HG03045 (cell line): ENCODE measurements around the gene VMAC.
"Not testable (repeated sequence)": the region's sequence is repeated elsewhere in the genome, so short reads cannot be mapped to it uniquely, and the experiment has no call there.

Experiments
- ATAC-seq: cut with Tn5 transposase; IDR thresholded peaks from one replicate; pipeline ENCODE4 v1.9.1; 2021; ENCODE audit warnings: mild to moderate bottlenecking, moderate library complexity; ENCODE audit not compliant: unreplicated experiment

The VMAC gene

DNA sequence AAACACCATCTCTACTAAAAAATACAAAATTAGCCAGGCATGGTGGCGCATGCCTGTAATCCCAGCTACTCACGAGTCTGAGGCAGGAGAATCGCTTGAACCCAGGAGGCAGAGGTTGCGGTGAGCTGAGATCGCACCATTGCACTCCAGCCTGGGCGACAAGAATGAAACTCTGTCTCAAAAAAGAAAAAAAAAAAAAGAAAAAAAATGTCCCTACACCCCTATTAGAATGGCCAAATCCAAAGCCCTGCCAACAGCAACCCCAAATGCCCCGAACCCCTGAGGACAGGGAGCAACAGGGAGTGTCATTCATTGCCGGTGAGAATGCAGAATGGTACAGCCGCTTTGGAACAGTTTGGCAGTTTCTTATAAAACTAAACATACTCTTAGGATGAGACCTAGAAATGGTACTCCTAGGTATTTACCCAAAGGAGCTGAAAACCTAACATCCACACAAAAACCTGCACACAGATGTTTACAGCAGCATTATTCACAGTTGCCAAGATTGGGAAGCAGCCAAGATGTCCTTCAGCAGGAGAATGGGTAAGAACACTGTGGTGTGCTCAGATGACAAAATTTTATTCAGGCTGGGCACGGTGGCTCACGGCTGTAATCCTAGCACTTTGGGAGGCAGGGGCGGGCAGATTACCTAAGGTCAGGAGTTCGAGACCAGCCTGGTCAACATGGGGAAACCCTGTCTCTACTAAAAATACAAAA, 21.4 kb upstream of the VMAC start:
- ATAC-seq = not testable (repeated sequence)

DNA sequence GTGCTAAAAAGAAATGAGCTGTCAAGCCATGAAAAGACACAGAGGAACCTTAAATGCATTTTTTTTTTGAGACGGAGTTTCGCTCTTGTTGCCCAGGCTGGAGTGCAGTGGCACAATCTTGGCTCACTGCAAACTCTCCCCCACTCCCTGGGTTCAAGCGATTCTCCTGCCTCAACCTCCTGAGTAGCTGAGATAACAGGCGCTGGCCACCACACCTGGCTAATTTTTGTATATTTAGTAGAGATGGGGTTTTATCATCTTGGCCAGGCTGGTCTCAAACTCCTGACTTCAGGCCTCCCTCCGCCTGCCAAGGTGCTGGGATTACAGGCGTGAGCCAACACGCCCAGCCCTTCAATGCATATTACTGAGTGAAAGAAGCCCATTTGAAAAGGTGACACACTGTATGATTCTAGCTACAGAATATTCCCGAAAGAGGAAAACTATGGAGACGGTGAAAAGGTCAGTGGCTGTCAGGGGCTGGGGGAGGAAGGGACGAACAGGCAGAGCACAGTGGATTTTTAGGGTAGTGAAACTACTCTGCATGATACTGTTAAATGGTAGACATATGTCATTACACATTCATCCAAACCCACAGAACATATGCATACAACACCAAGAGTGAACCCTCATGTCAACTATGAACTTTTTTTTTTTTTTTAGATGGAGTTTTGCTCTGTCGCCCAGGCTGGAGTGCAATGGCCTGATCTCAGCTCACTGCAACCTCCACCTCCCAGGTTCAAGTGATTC, 20.4 kb upstream of the VMAC start:
- ATAC-seq = not testable (repeated sequence)

DNA sequence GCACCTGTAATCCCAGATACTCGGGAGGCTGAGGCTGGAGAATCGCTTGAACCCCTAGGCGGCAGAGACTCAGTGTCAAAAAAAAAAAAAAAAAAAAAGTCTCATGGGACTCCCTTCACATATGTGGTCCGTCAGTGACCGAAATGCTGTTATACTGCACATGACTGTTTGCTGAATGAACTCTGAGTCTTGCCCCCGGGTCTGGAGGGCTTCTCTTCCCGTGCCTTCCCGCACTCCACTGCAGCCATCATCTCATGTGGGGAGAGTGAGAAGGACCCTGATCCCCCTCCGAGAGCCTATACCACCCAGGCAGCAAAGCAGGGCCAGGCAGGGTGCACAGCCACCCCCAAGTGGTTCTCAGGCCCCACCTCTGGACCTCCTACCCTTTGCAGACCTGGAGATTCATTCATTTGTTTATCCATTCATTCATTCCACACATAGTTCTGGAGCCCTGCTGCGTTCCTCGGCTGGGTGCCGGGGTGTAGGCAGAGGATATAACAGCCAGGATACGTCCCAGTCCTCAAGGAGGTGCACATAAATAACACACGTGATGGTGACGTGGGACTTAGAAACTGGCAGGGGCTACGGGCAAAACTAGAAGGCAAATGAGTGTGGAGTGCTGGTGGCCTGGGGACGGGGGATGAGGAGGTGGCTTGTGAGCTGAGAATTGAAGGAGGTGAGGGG, 15.2 kb upstream of the VMAC start:
- no peak for ATAC-seq

DNA sequence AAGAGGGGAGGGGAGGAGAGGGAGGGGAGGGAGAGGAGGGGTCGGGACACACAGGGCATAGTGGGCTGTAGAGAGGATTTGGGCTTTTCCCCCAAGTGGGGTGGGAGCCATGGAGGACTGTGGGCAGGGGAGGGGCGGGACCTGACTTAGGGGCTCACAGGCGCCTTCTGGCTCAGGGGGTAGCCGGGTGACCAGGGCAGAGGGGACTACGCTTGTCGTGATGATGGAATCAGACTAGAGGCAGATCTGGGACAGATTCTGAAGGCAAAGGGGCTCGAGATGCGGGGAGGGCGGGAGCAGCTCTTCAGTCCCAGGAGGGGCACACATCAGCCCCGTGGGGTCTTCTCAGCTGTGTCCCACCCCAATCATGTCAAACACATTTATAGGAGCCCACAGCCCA, 14.6 kb upstream of the VMAC start:
- no peak for ATAC-seq

DNA sequence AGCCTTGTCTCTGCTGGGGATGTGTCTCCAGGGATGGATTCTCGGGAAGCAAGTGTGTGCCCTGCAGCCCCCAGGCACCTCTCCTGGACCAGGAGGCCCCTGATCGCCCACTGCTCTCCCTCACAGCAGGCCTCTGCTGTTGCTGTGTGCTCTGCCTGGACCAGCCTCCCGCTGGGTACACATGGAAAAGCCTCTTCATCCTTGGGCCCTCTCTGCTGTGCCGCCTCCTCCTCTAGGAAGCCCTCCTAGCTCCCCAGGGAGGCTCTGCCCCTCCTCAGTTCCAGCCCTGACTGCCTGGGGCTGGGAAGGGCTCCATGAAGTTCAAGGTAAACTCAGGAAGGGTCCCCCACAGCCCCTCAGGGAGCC, 13.1 kb upstream of the VMAC start:
- ATAC-seq = no peak

DNA sequence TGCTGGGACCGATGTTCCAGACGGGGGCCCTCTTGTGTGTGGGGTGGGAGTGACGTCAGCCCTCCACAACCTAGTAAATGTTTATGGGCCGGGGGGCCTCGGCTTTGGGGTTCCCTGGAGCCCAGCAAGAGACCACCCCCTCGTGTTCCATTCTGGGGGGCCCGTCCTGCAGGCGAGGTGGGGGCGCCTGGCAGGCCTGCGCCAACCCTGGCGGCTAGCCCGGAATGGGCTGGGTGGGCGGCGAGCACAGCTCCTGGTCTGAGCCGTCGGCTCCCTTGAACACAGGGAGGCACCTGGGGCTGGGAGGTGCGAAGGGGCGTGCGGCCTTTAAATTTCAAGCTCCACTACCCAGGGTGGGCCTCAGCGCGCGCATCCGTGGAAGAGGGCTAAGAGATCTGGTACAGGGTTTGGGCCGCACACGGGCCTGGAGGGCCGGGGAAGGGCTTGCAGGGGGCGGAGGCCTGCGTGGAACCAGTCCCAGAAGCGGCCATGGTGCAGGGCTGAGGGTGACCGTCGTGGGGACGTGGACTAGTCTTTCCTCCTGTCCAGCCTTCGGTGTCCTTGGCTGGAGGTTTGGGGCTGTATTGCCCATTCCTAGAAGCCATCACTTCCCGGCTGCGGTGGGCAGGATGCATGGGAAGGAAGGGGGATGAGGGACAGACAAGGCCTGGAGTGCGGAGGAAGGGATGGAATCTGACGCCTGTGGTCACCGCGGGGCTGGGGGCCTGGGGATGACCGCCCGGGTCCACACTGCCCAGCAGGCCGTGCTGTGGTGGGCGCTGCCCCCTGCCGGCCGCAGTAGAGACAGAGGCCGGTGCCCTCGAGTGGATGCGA, 12.5 kb upstream of the VMAC start:
- ATAC-seq = no peak

DNA sequence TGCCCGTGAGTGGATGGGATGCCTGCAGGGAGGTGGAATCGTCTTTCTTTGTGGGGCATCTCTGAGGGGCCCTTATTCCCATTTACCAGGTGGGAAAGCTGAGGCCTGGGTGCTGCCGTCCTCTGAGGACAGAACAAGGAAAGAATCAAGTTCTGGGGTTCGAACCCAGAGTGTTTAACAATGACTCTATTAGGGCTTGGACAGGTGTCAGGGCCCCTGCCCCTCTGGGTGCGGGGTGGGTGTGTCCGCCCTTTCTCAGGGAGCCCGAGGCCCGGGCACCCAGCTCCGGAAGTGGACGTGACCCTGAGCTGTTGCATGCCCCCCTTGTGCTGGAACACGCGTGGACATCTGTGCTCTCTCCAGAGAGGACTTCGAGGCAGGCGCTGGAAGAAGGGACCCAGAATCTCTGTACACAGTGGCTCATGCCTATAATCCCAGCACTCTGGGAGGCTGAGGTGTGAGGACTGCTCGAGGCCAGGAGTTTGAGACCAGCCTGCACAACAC, 11.8 kb upstream of the VMAC start:
- no peak for ATAC-seq

DNA sequence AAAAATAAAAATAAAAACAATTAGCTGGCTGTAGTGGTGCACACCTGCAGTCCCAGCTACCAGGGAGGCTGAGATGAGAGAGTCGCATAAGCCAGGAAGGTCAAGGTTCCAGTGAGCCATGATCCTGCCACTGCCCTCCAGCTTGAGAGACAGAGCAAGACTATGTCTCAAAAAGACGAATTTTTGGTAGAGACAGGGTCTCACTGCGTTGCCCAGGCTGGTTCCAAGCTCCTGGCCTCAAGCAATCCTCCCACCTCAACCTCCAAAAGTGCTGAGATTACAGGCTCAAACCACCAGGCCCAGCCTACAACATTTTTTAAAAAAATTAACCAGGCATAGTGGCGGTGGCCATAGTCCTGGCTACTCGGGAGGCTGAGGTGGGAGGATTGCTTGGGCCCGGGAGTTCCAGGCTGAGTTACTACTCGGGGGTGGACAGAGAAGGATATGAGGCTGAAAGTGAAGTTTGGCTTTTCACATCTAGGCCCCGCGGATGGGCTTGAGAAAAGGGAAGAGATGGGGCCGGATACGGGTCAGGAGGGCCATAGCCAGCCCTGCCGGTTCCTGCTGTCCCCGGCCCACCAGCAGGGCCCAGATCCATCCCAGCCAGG, 11.3 kb upstream of the VMAC start:
- no peak for ATAC-seq

DNA sequence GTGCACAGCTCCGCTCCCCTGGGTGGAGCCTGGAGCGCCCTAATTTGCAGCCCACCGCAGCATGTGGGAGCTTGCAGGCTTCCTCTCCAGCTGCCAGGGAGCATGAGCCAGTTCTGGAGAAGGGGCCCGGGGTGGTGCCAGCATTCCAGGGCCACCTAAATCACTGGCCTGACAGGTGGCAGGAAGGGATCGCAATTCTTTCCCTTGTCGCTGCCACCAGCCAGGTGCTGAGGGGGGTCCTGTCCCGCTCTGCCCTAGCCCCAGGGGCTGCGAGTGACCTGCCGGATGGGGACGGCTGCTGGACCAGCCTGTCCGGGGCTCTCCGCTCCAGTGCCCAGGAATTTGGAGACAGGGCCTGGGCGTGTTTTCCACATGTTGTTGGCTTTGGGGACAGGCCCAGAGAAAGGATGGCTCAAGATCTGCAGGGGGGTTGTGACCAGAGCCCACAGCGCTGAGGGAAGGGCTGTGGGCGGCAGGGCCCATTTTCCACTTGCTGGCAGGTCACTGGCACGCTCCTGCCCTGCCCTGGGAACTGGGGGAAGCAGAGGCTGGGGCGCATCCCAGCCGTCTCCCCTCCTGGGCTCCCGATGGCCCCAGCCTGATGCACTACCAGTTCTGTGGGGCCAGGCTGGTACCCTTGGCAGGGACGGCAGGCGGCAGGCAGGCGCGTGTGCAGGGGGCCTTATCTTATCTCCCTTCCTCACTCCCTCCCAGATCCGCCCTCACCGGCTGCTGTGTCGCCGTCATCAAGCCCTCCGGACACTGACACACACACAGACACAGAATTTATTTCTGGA, 10.6 kb upstream of the VMAC start:
- ATAC-seq = no peak

DNA sequence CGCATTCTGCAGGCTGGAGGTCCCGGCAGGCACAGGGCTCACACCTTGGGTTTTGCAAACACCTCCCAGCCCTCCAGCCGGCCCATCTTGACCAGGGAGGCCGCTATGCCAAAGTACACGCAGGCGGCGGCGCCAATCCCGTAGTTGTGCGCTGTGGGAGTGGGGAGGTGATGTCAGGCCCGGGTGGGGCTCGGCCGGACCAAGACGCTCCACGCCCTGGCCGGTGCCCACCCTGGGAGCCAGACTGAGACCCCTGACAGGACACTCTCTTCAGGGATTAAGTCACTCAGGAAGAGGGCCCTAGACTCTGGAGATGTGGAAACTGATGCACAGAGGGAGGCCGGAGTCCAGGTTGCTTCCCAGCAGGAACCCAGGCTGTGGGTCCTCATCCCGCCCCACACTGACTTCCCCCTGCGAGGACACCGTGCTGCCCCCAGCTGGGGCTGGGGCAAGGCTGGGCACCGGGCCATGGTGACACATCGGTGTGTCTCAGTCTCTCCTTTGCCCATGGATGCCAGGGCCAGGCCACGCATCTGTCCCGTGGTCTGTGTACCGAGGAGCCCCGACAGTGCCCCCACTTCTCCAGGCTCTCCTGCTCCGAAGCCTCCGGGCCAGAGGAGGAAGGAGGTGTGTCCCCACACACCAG, 9.8 kb upstream of the VMAC start:
- ATAC-seq = no peak

DNA sequence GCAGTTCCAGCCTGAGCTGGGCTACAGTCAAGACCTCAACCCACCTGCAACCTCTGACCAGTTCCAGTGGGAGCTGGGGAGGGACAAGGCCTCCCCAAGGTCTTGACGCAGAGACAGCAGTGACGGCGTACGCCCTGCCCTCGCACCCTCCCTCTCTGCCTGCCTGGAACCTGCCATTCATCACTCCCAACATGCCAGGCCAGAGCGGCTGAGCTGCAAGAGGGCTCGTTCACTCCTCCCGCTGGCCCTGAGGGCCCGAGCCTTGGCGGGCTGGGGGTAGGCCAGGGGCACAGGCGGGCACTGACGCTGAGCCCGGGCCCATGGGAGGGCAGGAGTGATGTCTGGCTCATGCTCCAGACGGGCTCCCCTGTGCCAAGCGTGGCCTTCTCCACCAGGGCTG, 9.3 kb upstream of the VMAC start:
- ATAC-seq = no peak

DNA sequence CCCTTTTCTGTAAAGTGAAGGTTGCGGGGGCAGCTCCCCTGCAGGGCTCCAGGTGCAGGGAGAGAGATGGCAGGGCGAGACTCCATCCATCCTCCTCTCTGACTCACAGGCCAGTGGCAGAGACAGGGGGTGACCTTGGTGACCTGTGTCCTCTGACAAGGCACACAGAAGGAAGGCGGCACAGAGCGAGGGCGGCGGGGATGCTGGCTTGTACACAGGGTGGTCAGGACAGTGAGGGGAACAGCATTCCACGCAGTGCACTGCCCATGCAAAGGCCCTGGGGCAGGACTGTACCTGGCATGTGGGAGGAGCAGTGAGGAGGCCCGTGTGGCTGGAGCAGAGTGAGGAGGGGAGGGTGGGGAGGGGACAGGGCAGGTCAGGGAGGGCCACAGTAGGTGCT, 8.8 kb upstream of the VMAC start:
- no peak for ATAC-seq

DNA sequence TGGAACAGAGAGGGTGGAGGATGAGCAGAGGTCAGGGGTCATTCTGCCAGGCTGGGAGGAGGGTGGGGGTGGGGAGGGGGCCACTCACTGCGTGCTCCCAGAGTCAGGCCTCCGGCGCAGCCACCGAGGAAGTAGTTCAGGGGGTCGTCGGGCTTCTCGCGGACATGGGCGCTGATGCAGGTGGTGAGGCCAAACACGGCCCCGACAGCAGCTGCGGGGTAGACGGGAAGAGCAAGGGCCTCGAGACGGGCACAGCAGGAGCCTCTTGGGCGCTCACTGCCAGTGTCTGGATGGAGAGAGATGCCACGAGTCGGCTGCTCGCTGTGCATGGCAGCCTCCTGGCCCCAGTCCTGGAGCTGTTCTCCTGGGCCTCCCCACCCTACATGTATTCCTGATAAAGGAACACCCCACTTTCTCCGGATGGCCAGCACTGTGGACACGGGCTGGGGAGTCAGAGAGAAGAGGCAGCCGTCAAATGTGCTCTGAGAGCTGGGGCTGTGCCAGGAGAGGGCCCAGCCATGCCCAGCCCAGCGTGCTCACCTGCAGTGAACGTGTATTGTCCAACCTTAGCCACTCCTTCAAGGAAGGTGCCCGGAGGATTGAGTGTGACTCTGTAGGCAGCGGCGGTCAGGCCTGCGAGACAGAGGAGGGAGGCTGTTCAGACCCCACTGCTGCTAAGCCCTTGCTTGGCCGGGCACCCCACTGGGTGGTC, 8.2 kb upstream of the VMAC start:
- no peak for ATAC-seq

DNA sequence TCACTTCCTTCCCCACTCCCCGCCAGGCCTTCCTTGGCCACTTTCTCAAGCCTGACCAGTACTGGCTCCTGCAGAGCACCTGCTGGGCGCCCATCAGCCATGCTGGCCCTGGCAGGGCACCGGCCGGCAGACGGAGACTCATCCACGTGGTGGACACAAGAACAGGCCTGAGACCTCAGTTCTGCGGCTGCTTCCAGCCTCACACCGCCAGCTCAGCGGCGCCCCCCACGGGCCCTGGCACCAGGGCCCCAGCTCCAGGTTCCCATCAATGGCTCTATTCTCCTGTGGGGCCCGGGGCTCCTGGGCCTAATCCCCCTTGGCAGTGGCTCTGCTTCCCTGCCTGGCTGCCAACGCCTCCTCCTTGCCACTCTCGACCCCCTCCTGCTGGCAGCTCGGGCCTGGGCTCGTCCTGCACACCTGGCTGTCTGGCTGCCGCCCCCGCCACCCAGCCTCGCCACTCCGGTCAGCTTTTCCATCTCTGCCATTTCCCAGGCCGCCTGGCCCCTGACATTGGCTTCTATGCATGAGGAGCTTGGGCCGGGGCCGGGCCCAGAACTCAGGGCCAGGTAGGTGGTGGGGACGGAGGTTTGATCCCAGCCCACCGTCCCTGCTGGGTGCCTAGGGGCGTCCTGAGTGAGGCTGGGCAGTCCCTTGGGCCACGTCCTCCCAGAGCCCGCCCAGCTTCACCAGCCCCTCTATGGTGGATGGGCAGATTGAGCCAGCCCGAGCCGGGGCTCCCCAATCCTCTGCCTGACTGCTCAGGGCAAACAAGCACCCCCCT, 7.3 kb upstream of the VMAC start:
- no peak for ATAC-seq

DNA sequence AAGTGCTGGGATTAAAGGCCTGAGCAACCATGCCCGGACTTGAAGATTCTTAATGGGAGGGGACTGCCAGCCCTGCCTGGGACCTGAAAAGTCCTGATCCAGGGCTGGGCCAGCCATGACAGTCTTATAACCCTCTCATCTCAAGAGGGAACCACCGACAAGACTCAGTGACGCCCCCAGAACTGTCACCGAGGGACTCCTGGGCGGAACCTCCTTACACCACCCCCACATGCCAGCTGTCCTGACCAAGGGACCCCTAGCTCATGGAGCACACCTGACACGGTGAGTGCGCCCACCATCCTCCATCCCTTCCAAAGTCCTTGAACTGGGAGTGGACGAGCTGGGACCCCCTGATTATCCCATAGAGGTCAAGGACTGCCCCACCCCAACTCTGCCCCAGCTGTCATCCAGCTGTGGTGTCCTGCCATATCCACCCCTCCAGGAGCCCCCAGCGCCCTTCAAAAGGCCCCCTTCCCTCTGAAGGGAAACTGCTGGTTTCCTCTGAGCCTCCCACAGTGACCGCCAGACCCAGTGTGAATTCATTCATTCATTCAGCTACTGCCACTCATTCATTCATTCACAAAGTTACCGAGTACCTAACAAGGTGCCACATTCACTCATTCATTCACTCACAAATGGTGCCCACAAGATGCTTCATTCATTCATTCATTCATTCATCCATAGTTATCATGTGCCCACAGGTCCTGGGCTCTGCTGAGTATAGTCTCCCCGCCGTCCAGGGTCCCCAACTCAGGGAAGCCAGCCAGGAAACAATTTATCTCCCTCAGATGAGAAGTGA, 4.7 kb upstream of the VMAC start:
- no peak for ATAC-seq

DNA sequence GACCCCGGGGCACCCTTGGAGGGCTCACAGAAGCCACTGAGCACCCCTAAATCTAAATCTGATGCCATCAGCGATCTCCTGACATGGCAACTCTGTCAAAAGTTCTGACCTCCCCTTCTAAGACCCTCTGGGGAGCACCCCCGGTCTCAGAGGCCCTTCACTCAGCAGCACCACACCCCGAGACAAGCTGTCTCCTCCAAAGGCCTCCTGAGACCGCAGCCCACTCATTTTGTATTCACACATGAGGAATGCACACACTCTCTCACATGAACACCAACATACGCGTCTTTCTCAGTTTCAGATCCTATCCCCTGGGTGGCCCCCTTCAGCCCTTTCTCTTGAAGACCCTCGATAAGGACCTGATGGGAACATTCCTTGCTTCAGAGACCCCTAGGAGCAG, 3.7 kb upstream of the VMAC start:
- ATAC-seq = no peak

DNA sequence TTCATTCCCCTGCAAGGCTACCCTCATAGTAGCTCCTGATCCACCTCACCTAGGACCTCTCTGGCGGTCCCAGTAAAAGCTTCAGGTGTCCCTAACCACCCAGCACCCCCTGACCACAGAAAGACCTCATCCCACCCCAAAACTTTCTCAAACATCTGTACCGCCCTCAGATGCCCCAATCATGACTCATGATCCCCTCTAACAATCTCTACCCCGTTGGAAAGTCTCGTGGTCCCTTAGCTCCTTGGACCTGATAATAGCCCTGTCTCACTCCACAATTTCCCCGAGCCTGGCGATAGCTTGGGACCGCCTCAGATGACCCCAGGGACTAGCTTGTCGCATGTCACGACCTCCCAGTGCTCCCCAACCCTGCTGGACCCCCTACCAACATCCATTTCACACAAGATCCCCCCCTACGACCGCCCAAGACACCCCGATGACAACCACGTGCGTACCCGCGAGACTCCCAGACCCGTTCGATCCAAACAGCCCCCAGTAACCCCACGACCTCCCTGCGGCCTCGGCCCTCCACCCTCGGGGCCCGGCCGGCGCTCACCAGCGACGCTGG, 1.5 kb upstream of the VMAC start:
- ATAC-seq = no peak
